CD4-positive, alpha-beta T cell (primary cell): ENCODE data around the gene ANAPC5. TPM values are rescaled to one million over a fixed set of nuclear protein-coding genes. Genes with fewer than 3 reads are reported as not detected.

Experiments used
- ATAC-seq: fragments of 200-7000 bp; cut with Tn5 transposase; one replicate; pipeline ENCODE4 v1.10.0; 2022; ENCODE audit warnings: mild to moderate bottlenecking; ENCODE audit not compliant: poor library complexity
- CTCF ChIA-PET: fragments of 350-600 bp; sonication (Branson Sonifier 250); formaldehyde crosslinking; loops from one replicate; lab custom pipeline; 2021; ENCODE audit warnings: antibody characterized with exemption, inconsistent platforms; lab: Charles Lee
- POLR2A ChIA-PET: fragments of 350-600 bp; sonication (Branson Sonifier 250); formaldehyde crosslinking; loops from one replicate; lab custom pipeline; 2021; ENCODE audit warnings: antibody characterized with exemption, inconsistent platforms; lab: Charles Lee
- DNase-seq, 14 experiments: peaks; one replicate each; pipeline ENCODE4 v3.0.0-alpha.2; 2013 to 2020; ENCODE audit warnings: mixed read lengths in 2 of 14
- H3K27ac ChIP-seq, 2 donors: one replicate each; pipeline versions ENCODE4 v1.5.1 to v1.7.0; 2013; ENCODE audit warnings: low read length in 2 of 2, low read depth in 1 of 2, mild to moderate bottlenecking in 1 of 2
- H3K27me3 ChIP-seq, 2 experiments: 1 replicate in 1 of 2; 2 replicates in 1 of 2; pipeline versions ENCODE4 v1.6.1 to v1.7.0; 2013; ENCODE audit warnings: low read length in 2 of 2, control low read depth in 1 of 2, mild to moderate bottlenecking in 1 of 2, moderate library complexity in 1 of 2; ENCODE audit not compliant: insufficient read depth in 2 of 2, control insufficient read depth in 1 of 2
- H3K36me3 ChIP-seq: one replicate; pipeline ENCODE4 v1.6.1; 2013; ENCODE audit warnings: low read length, control low read depth; ENCODE audit not compliant: insufficient read depth
- H3K4me1 ChIP-seq: one replicate; pipeline ENCODE4 v1.6.1; 2013; ENCODE audit warnings: low read length, control low read depth; ENCODE audit not compliant: insufficient read depth
- H3K4me3 ChIP-seq: one replicate; pipeline ENCODE4 v1.5.1; 2013; ENCODE audit warnings: mild to moderate bottlenecking, low read length, moderate library complexity
- H3K9me3 ChIP-seq, 2 experiments: 1 replicate in 1 of 2; 2 replicates in 1 of 2; pipeline versions ENCODE4 v1.6.1 to v1.7.0; 2013; ENCODE audit warnings: low read length in 2 of 2, mild to moderate bottlenecking in 2 of 2, control low read depth in 1 of 2, moderate library complexity in 1 of 2; ENCODE audit not compliant: control insufficient read depth in 1 of 2, insufficient read depth in 1 of 2
- H3K27ac Mint-ChIP-seq: one replicate; pipeline ENCODE4 v1.8.0; 2020; ENCODE audit warnings: mixed read lengths
- H3K27me3 Mint-ChIP-seq: one replicate; pipeline ENCODE4 v1.8.0; 2021; ENCODE audit warnings: mixed read lengths
- H3K36me3 Mint-ChIP-seq: one replicate; pipeline ENCODE4 v1.8.0; 2021; ENCODE audit warnings: low read depth, mixed read lengths
- H3K4me1 Mint-ChIP-seq: one replicate; pipeline ENCODE4 v1.8.0; 2021; ENCODE audit warnings: low read depth, mixed read lengths
- H3K4me3 Mint-ChIP-seq: one replicate; pipeline ENCODE4 v1.8.0; 2020; ENCODE audit warnings: mild to moderate bottlenecking, mixed read lengths
- H3K9me3 Mint-ChIP-seq: one replicate; pipeline ENCODE4 v1.8.0; 2020; ENCODE audit warnings: mixed read lengths
- intact Hi-C, 2 experiments: fragments of 100-400 bp; cut with DNase I in 1 of 2; cut with micrococcal nuclease in 1 of 2; formaldehyde crosslinking; loops; one replicate each; pipeline versions ENCODE4 v1.15.1 to v1.9.0; 2023 to 2025; cut with DNase I, micrococcal nuclease
- total RNA-seq, 174 experiments: library from RNA in 2 of 174; stranded (reverse) in 2 of 174; gene quantifications; one replicate each; pipeline ENCODE4 v1.2.3 and lab custom pipeline; 2021 to 2026
- TF ChIP-seq, protein P1 (sequence below): fragments of 200-600 bp; IDR thresholded peaks from one replicate; pipeline ENCODE4 v1.8.0; 2022; ENCODE audit warnings: antibody characterized with exemption, mild to moderate bottlenecking

Gene ANAPC5
- total RNA-seq, 2 experiments from 2014 or later, result 88.2 to 96.2 TPM

GRCh38 chr12:121295746-121296617 lies 56.2 kb downstream of the ANAPC5 start:
- Mint-ChIP-seq H3K27ac (peak overlapping the region; percentile 74), H3K4me3 (peak overlapping the region; percentile 92), H3K4me1 (peaks cover 19% of the 10 kb centered on the region), H3K36me3 (peaks cover 4% of the 10 kb centered on the region), H3K9me3 (no peaks in the 10 kb centered on the region), H3K27me3 (no peaks in the 10 kb centered on the region)
- H3K4me3 ChIP-seq, result peak overlapping the region; percentile 83
- peaks cover 37% of the 10 kb centered on the region for H3K4me1 ChIP-seq
- ATAC-seq (peak; percentile 22), DNase-seq (peak in 7 of 14 experiments; percentile 3 to 17 (median 11))
- H3K36me3 ChIP-seq, result peaks cover 5% of the 10 kb centered on the region
- TF ChIP-seq, protein P1, sequence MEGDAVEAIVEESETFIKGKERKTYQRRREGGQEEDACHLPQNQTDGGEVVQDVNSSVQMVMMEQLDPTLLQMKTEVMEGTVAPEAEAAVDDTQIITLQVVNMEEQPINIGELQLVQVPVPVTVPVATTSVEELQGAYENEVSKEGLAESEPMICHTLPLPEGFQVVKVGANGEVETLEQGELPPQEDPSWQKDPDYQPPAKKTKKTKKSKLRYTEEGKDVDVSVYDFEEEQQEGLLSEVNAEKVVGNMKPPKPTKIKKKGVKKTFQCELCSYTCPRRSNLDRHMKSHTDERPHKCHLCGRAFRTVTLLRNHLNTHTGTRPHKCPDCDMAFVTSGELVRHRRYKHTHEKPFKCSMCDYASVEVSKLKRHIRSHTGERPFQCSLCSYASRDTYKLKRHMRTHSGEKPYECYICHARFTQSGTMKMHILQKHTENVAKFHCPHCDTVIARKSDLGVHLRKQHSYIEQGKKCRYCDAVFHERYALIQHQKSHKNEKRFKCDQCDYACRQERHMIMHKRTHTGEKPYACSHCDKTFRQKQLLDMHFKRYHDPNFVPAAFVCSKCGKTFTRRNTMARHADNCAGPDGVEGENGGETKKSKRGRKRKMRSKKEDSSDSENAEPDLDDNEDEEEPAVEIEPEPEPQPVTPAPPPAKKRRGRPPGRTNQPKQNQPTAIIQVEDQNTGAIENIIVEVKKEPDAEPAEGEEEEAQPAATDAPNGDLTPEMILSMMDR, result no peak
- no peaks in the 10 kb centered on the region for H3K9me3 ChIP-seq
- no peaks in the 10 kb centered on the region for H3K27me3 ChIP-seq
- no peak overlapping the region for H3K27ac ChIP-seq
- intact Hi-C loops, result loop anchor here (1.0 to 2.0 kb wide), 3 partner anchors 56 to 87 kb away; partner anchors contain the start of gene ANAPC5 (in 2 of the 2)
- POLR2A ChIA-PET, result interaction anchor here (0.6 to 2.3 kb wide), 8 partner anchors 56 to 505 kb away, joined by 3 to 11 read pairs (median 6); partner anchors contain the start of genes ANAPC5 and RNF34
- CTCF ChIA-PET, result no interaction called here

- POLR2A ChIA-PET, result interaction anchor here (0.6 to 2.3 kb wide), 4 partner anchors 56 to 506 kb away, joined by 3 to 6 read pairs (median 6); partner anchors contain the start of gene ANAPC5
- peak in 3 of 14 experiments; percentile 5 to 43 (median 28) for DNase-seq
- H3K4me1 ChIP-seq, result peaks cover 37% of the 10 kb centered on the region
Measured at GRCh38 chr12:121295116-121295745, 57.0 kb downstream of the ANAPC5 start.

More at GRCh38 chr12:121295116-121295745, 57.0 kb downstream of the ANAPC5 start:
- no peak overlapping the region for H3K27ac ChIP-seq
- intact Hi-C loops, result no loop called here
- peak overlapping the region; percentile 92 for H3K4me3 Mint-ChIP-seq
- peaks cover 5% of the 10 kb centered on the region for H3K36me3 ChIP-seq
- H3K36me3 Mint-ChIP-seq, result peaks cover 4% of the 10 kb centered on the region
- H3K4me3 ChIP-seq, result peak overlapping the region; percentile 83
- TF ChIP-seq, protein P1, result no peak
- no peaks in the 10 kb centered on the region for H3K27me3 Mint-ChIP-seq
- peaks cover 19% of the 10 kb centered on the region for H3K4me1 Mint-ChIP-seq
- H3K9me3 Mint-ChIP-seq, result no peaks in the 10 kb centered on the region
- no peaks in the 10 kb centered on the region for H3K9me3 ChIP-seq
- ATAC-seq, result no peak
- CTCF ChIA-PET, result no interaction called here
- peak overlapping the region; percentile 74 for H3K27ac Mint-ChIP-seq
- H3K27me3 ChIP-seq, result no peaks in the 10 kb centered on the region
